ENCODE data around the gene TAS2R60. TPM values are rescaled to one million over a fixed set of nuclear protein-coding genes. Genes with fewer than 3 reads are reported as not detected.
A peak's percentile ranks its signal among the peaks of the same experiment; 100 is the strongest.

The TAS2R60 gene
- total and polyA plus RNA-seq, 9 of the 15 experiments (the other 6 are each of a cell fraction or from before 2014, with no cell fraction given): 0.08 TPM; not detected in 8

- no peak for TF ChIP-seq SMC3 (conservative IDR thresholded peaks at IDR 0.05; ENCODE audit: insufficient read depth, low read depth, low read length)
- TF ChIP-seq STAT5B (CRISPR knock-in tag; IDR thresholded peaks at IDR 0.05): no peak
- TF ChIP-seq GTF2A2 (tag; IDR thresholded peaks at IDR 0.05): no peak
- peak; percentile 97 for TF ChIP-seq JUN (IDR thresholded peaks at IDR 0.05; ENCODE audit: borderline replicate concordance, low read depth, low read length)
- TF ChIP-seq JUN (CRISPR knock-in tag; IDR thresholded peaks at IDR 0.05; ENCODE audit: borderline replicate concordance): no peak
- peak; percentile 86 for TF ChIP-seq EP300 (IDR thresholded peaks at IDR 0.05; ENCODE audit: low read length)
- no peak for TF ChIP-seq ZKSCAN8 (CRISPR knock-in tag; IDR thresholded peaks at IDR 0.05)
- TF ChIP-seq ZNF586 (CRISPR knock-in tag; conservative IDR thresholded peaks at IDR 0.05): no peak
- TF ChIP-seq SAFB (IDR thresholded peaks at IDR 0.05; ENCODE audit: borderline replicate concordance, low read depth, low read length): no peak
- TF ChIP-seq ZNF165 (CRISPR knock-in tag; IDR thresholded peaks at IDR 0.05; ENCODE audit: borderline replicate concordance): no peak
- TF ChIP-seq DMBX1 (CRISPR knock-in tag; IDR thresholded peaks at IDR 0.05; ENCODE audit: borderline replicate concordance): no peak
- peak; percentile 94 for TF ChIP-seq ARID1B (IDR thresholded peaks at IDR 0.05)
- TF ChIP-seq PHF8 (IDR thresholded peaks at IDR 0.05; ENCODE audit: borderline replicate concordance, low read length): no peak
- peak; percentile 56; the same call in 1 of the 2 replicates for TF ChIP-seq MAFG (tag; conservative IDR thresholded peaks at IDR 0.05)
- peak; percentile 98 for TF ChIP-seq FOSL1 (tag; conservative IDR thresholded peaks at IDR 0.05)
- TF ChIP-seq NCOA2 (IDR thresholded peaks at IDR 0.05; ENCODE audit: partially characterized antibody in 2 of 2): no peak
- no peak for TF ChIP-seq PTTG1 (tag; IDR thresholded peaks at IDR 0.05; ENCODE audit: low read depth)
- peak; percentile 18; the same call in 1 of the 2 replicates for TF ChIP-seq MAFK (IDR thresholded peaks at IDR 0.05; ENCODE audit: low read length)
- peak; percentile 95 for TF ChIP-seq SMARCC2 (IDR thresholded peaks at IDR 0.05; ENCODE audit: low read depth)
- no peak for TF ChIP-seq TRIM25 (IDR thresholded peaks at IDR 0.05; ENCODE audit: borderline replicate concordance)
- TF ChIP-seq SETDB1 (IDR thresholded peaks at IDR 0.05; ENCODE audit: low read length): no peak
- TF ChIP-seq ZC3H11A (IDR thresholded peaks at IDR 0.05; ENCODE audit: low read depth, low read length): no peak
- TF ChIP-seq NCOR1 (IDR thresholded peaks at IDR 0.05): no peak
- TF ChIP-seq BRF2 (IDR thresholded peaks at IDR 0.05; ENCODE audit: borderline replicate concordance, insufficient read depth, insufficient read length): no peak
- TF ChIP-seq CREB3L1 (IDR thresholded peaks at IDR 0.05; ENCODE audit: borderline replicate concordance, low read depth): no peak
Observed at GRCh38 chr7:143492043-143492471, 48.8 kb downstream of the TAS2R60 start (continued).
